Measurements from ENCODE around the gene SLC5A7.

DNA sequence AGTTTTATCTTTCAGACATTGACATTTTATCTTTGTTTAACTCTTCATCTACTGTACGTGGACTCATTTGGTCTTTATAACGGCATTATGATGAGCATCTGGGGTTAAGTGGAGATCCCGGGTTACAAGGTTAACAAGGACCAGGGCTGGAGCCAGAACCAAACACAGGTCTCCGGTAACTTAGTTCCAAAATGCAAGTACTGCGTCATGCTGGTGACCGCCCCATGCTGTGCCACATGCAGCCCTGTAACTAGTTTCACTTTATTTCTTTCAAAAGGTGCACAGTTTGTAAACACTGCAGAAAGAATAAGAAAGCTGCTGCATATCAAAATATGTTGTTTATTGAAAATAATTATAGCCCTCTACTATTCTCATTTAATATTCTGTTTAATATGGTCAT is 3.1 kb downstream of the SLC5A7 start:
- TF ChIP-seq CTCF (conservative IDR thresholded peaks at IDR 0.05; ENCODE audit: low read depth, low read length), result no peak
- no peak for TF ChIP-seq EZH2phosphoT487 (IDR thresholded peaks at IDR 0.05; ENCODE audit: borderline replicate concordance, low read length)

Data from PC-3 (cell line).